Heart left ventricle (tissue), 13 donors: Measurements from ENCODE around the gene PBX3.

Experiments
- CTCF ChIP-seq, 12 donors: fragments of 200-600 bp; sonication (generic) in 4 of 12; IDR thresholded peaks; one replicate each; pipeline versions ENCODE4 v1.5.0 to v1.8.0; 2018 to 2022; ENCODE audit warnings: antibody characterized with exemption in 12 of 12, mild to moderate bottlenecking in 5 of 12
- POLR2A ChIP-seq, 2 donors: fragments of 450-650 bp; IDR thresholded peaks; one replicate each; pipeline ENCODE4 v1.6.1; 2017; ENCODE audit warnings: antibody characterized with exemption in 2 of 2, mild to moderate bottlenecking in 2 of 2, moderate library complexity in 2 of 2
- donor health status: ischemic (EF 13 %, LVEDD 7.1; RV severe dilation, severe dysfunction).
- donor health status: DM: no; HTN: yes; CAD: no.
- donor health status: DM: no; HTN: no; CAD: no.
- donor health status: ischemic (EF 25% LVEDD 6.9; RV normal size, moderate dysfunction).
- donor health status: ischemic (EF 25% LVEDD 5.7; RV mildly dilated, moderate dysfunction).
- donor health status: ischemic (EF 35%, LVEDD 5.7; RV mildly dilated, moderate dysfunction).
- donor health status: nonischemic (EF 11% LVEDD 7.7; RV severe dilation, severe dysfunction).
- donor health status: DM: yes; HTN: yes; CAD: no.
- donor health status: PGD.
- donor health status: ischemic (EF 29% LVEDD 5.4; RV normal size, mild dysfunction).
- donor health status: nonischemic (EF 23%, LVEDD 6.1; RV moderate dilation, normal function).

GRCh38 chr9:125982798-125983406 is 235.7 kb downstream of the PBX3 start:
- TF ChIP-seq CTCF (IDR thresholded peaks at IDR 0.05) (no peak), POLR2A (IDR thresholded peaks at IDR 0.05) (no peak)
